ENCODE results near the gene ANKRD53.

The ANKRD53 gene

GRCh38 chr2:70943205-70943871, 35.1 kb upstream of the ANKRD53 start:
- no peak for DNase-seq

- no peak for DNase-seq
Observed at GRCh38 chr2:70944111-70944690, 34.2 kb upstream of the ANKRD53 start.

DNA sequence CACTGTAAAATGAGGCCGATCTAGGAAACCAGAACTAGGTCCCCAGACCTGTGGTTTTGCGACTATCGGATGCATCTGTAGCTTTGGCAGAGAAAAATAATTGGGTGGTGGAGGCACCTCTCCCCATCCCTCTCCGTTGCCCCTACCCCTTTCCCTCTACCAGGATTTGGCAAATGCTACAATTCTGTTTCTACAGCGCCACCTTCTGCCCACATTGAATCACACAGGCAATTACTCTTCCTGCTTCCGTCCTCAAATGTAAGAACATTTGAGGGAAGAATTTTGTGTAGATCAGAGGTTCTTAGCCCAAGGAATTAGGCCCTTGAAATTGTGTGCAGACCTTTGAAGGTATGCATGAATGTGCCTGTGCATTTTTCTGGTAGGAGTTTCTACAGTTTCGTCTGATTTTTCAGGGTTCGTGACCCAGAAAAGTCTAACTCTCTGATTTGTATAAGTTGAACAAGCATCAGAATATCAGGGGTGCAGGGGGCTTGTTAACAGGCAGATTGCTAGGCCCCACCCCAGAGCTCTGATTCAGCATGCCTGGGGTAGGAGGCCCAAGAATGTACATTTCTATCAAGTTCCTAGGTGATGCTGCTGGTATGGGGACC, 31.5 kb upstream of the ANKRD53 start:
- peak; percentile 68 for DNase-seq

GRCh38 chr2:70947556-70948184, 30.8 kb upstream of the ANKRD53 start:
- DNase-seq, result no peak

GRCh38 chr2:70948337-70949003, 30.0 kb upstream of the ANKRD53 start:
- DNase-seq, result peak; percentile 85

DNA sequence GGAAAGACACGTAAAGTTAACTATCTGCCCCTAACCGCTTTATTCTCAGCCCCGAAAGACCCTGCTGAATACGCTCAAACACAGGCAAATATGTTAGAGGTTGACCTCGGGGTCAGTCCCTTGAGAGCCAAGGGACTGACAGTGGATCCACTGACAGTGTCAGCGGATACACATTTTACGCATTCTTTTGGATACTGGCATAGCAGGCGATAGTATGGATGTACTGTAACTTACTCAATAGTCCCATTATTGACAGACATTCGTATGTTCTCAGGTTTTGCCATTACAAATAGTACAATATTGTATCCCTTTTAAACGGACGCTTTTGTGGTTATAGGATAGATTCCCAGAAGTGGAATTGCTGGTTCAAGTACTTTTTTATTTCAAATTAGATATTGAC, 29.3 kb upstream of the ANKRD53 start:
- DNase-seq, result no peak

DNA sequence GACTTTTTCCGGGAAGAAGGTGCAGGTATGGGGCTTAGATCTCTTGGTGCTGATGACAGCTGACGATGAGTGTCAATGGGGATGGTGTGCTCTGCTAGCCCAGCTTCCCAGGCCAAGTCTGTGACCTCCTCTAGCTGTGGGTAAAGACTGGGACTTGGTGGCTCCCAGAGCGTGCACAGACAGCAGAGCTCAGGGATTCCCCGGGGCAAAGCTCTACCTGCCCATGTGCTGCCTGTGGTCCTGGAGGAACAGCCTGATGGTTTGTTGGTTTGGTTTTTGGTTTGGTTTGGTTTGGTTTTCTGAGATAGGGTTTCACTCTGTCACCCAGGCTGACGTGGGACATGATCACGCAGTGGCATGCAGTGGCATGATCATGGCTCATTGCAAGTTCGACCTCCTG, 23.5 kb upstream of the ANKRD53 start:
- DNase-seq, result no peak

- DNase-seq, result no peak
Observed at GRCh38 chr2:70956141-70956540, 22.3 kb upstream of the ANKRD53 start.

GRCh38 chr2:70957798-70958197, 20.6 kb upstream of the ANKRD53 start:
- no peak for DNase-seq

DNA sequence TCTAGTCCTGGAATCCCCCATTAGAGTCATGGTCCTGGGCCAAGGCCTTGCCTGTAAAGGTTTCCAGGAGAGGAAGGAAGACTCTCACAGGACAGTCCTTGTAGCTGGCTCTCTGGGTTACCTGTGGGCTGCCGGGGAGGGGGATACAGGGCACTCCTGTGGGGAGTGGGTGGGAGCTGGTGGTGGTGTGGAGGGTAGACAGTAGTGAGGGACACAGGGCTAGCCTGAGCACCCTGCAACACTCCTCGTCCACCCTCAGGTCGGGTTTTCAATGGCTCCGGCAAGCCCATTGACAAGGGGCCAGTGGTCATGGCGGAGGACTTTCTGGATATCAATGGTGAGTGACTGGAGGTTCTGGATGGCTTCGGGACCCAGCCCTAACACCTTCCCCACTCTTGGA, 19.7 kb upstream of the ANKRD53 start:
- no peak for DNase-seq

DNA sequence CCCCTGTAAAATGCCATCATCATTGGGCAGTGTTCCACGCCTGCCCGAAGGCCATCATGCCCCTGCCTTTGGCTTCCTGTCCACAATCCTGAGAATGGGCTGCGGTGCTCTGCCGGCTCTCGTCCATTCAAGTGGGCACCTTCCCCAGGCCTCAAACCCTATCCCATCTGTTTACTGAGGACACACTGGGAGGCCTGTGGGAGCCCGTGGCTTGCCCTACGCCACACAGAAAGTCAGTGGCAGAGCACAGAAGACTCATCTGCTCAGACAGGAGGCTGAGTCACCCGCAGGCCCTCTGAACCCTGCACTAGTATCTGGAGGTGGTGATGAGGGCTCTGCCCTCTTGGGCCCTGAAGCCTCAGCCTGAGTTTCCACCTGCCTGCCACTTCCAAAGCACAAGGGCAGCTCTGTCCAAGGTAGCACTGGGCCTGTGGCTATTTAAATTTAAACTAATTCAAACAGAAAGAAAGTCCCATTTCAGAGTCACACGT, 19.1 kb upstream of the ANKRD53 start:
- no peak for DNase-seq

GRCh38 chr2:70959851-70960832, 18.3 kb upstream of the ANKRD53 start:
- DNase-seq, result no peak

DNA sequence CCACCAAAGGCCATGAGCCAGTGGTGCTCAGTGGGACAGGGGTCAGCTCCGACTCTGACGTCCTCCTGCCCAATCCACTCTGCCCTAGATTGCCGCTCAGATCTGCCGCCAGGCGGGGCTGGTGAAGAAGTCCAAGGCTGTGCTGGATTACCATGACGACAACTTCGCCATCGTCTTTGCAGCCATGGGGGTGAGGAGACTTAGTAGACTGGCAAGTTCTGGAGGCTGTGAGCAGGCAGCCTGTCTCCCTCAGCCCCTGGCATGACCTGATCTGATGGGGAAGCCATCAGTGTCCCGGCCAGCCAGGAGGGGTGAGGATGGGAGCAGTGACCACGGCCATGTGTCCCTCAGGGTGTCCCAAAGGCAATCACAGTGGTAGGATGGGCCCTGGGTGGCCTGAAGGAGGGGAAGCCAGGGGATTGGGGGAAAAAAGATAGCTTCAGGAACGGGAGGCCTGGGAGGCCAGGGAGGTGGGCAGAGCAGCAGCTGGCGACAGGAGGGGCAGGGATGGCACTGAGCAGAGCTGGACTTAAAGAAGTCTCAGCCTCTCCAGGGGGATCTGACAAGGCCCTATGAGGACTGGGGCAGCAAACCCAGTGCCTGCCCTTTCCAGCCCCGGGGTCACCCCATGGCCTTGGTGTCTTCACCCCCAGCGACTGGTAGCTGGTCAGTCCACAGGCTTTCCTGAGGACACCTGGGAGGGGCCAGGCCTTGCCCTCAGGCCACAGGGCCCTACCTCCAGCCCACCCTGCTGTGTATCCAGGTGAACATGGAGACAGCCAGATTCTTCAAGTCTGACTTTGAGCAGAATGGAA, 17.4 kb upstream of the ANKRD53 start:
- no peak for DNase-seq

- DNase-seq, result no peak
Observed at GRCh38 chr2:70961648-70961994, 16.8 kb upstream of the ANKRD53 start.

GRCh38 chr2:70962211-70962884, 16.1 kb upstream of the ANKRD53 start:
- DNase-seq, result no peak

- no peak for DNase-seq
Observed at GRCh38 chr2:70962885-70963878, 15.2 kb upstream of the ANKRD53 start.

DNA sequence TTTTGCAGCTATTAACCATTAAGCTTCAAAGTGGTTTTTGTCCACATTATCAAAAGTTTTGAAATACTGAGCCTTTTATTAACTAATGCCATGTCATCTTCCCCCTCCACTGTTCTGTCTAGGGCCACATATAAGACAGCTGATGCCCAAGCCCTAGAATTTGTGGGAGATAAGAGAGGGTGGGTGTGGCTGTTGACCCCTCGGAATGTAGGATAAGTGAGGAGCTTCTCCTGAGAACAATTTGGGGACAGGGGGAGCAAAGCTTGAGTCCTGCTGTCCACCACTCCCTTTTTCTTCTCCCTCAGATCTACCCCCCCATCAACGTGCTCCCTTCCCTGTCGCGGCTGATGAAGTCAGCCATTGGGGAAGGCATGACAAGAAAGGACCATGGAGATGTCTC, 14.3 kb upstream of the ANKRD53 start:
- no peak for DNase-seq

DNA sequence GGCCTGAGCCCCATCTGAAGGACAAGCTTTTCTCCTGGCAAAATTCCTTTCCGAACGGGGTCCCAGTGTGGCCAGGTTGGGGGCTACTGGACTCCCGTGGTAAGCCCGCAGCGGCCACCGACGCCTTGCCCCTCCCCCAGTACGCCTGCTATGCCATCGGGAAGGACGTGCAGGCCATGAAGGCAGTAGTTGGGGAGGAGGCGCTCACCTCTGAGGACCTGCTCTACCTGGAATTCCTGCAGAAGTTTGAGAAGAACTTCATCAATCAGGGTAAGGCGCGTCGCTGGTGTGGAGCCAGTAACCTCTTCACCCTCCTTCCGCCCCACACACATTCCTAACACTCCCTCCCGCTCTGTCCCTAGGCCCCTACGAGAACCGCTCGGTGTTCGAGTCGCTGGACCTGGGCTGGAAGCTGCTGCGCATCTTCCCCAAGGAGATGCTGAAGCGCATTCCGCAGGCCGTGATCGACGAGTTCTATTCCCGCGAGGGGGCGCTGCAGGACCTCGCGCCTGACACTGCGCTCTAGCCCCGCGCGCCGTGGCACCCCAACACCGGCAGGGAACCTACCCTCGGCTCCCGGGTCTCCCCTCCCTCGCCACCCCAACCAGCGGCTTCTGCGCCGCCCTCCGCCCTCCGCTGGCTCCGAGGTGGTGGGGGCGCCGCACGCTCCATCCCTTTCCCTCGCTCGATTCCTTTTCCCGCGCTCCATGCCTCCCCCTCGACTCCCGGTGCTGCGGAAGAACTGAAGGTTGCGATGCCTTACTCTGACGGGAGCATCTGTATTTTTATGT, 13.6 kb upstream of the ANKRD53 start:
- DNase-seq, result peak; percentile 89

DNA sequence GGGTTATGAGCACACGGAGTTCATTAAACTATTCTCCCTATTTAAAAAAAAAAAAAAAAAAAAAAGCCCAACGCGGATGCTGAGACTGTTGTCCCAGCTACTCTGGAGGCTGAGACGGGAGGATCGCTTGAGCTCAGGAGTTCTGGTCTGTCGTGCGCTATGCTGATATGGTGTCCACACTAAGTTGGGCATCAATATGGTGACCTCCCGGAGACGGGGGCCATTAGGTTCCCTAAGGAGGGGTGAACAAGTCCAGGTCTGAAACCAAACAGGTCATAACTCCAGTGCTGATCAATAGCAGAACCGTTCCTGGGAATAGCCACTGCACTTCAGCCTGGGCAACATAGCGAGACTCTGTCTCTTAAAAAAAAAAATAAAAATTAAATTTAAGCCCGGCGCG, 12.9 kb upstream of the ANKRD53 start:
- DNase-seq, result no peak

Data from CD4-positive, alpha-beta T cell treated with Interleukin-6 for 4 hours (primary cell).